ENCODE measurements around the gene DDX19B.

DNA sequence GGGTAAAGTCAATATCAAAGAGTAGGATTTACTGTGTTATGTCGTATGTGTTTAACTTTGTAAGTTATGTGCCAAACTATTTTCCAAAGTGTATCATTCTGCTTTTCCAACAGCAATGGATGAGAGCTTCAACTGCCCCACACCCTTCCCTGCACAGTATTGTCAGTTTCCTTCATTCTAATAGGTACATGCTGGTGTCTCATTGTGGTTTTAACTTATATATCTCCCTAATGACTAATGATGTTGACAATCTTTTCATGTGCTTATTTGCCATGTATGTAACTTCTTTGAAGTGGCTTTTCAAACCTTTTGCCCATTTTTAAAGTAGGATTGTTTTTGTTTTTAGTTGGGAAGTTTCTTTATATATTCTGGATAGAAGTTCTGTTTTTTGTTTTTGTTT lies 3.8 kb downstream of the DDX19B start:
- TF ChIP-seq, protein P1, sequence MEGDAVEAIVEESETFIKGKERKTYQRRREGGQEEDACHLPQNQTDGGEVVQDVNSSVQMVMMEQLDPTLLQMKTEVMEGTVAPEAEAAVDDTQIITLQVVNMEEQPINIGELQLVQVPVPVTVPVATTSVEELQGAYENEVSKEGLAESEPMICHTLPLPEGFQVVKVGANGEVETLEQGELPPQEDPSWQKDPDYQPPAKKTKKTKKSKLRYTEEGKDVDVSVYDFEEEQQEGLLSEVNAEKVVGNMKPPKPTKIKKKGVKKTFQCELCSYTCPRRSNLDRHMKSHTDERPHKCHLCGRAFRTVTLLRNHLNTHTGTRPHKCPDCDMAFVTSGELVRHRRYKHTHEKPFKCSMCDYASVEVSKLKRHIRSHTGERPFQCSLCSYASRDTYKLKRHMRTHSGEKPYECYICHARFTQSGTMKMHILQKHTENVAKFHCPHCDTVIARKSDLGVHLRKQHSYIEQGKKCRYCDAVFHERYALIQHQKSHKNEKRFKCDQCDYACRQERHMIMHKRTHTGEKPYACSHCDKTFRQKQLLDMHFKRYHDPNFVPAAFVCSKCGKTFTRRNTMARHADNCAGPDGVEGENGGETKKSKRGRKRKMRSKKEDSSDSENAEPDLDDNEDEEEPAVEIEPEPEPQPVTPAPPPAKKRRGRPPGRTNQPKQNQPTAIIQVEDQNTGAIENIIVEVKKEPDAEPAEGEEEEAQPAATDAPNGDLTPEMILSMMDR (IDR thresholded peaks at IDR 0.05) = no peak
- TF ChIP-seq EP300 (IDR thresholded peaks at IDR 0.05) = no peak

All from stomach (tissue), 4 donors.